ENCODE data around the gene ZC3H12D.

ZC3H12D gene

DNA sequence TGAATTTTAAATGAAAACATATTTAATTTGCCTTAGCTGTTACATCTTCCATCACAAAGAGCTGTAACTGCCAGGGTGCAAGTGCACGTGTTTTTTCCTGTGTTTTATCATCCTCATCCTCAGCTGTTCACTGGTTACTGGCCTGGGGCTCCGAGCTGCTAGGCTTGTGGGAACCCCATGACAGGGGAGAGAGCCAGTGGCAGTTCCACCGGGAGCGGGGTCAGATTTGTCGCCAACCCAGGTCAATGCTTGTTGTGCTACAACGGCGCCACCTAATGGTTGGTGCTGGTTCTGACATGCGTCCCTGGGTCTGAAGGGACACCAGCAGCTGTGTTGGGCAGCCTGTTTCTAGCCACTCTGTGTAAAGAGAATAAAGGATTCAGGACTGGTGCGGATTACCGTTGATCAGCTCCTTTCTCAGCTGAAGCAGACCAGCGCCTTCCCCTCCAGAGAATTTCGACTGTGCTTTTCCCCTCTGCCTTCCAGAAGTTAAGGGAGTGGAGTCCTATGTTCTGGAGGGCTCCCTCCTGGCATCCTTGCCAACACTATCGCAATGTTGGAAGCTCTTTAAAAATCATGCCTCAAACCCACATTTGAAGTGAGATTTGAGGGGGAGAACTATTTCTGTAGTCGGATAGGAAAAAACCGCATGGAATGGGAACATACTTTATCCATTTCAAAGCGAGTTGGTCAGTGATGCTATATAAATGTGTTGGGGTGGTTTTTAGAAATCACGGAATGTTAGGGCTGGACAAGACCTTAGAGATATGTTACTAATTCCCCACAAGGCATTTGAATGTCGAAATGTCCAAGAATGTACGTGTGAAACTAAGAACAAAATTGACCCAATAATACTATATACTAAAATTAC is 52.7 kb downstream of the ZC3H12D start:
- H3K27ac ChIP-seq: no peak overlapping the region
- H3K27me3 ChIP-seq (ENCODE audit: control insufficient read depth, insufficient read depth, low read length): no peaks in the 10 kb centered on the region
- H3K9ac ChIP-seq: no peak overlapping the region
- H3K9me3 ChIP-seq (ENCODE audit: control insufficient read depth, low read length): no peaks in the 10 kb centered on the region
- H3K36me3 ChIP-seq (ENCODE audit: control insufficient read depth, insufficient read depth, low read length): no peaks in the 10 kb centered on the region
- TF ChIP-seq, protein P1, sequence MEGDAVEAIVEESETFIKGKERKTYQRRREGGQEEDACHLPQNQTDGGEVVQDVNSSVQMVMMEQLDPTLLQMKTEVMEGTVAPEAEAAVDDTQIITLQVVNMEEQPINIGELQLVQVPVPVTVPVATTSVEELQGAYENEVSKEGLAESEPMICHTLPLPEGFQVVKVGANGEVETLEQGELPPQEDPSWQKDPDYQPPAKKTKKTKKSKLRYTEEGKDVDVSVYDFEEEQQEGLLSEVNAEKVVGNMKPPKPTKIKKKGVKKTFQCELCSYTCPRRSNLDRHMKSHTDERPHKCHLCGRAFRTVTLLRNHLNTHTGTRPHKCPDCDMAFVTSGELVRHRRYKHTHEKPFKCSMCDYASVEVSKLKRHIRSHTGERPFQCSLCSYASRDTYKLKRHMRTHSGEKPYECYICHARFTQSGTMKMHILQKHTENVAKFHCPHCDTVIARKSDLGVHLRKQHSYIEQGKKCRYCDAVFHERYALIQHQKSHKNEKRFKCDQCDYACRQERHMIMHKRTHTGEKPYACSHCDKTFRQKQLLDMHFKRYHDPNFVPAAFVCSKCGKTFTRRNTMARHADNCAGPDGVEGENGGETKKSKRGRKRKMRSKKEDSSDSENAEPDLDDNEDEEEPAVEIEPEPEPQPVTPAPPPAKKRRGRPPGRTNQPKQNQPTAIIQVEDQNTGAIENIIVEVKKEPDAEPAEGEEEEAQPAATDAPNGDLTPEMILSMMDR (IDR thresholded peaks at IDR 0.05): peak; percentile 94
- H2AFZ ChIP-seq: peak overlapping the region; percentile 61
- no peak overlapping the region for H3K4me2 ChIP-seq (ENCODE audit: low read length)
- no peaks in the 10 kb centered on the region for H3K79me2 ChIP-seq
- H3K4me3 ChIP-seq (ENCODE audit: low read depth, low read length): no peak overlapping the region
- no peaks in the 10 kb centered on the region for H3K4me1 ChIP-seq

DNA sequence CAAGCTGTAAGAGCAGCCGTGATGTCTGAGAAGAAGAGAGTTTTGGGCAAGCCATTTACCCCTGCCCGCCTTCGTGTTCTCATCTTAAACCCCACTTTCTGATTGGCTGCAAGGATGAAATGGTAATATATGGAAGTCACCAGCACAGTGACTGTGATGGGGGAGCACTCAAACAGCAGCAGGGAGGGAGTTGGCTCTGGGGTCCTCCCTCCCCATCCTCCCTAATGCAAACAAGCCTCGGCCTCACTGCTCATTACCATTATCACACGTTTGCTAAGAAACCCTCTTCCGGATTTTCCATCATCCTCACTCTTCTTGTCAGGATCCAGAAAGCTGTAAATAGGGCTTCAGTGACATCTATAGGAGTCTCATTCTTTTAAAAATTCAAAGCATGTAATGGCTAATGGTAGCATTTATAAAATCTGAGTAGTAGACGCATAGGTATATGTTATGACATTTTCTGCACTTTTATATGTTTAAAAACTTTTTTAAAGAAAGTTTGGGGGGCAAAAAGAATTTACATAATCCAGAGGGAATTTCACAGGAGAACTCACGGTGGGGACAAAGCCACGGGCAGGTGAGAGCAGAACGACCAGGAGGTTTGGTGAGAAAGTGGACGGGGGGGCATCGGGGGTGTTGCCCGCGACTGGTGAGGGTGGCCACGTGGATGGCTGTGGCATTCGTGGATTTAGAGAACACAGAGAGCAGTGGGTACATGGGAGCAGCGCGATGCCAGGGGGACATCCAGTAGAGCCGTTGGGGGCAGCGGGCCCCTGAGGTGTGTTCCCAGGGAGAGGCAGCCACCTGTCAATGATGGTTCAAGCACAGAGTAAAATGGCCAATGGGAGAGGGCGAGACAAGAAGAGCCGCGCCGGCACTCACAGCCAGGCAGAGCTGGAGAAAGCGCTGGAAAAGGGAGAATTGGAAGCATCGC is 55.1 kb downstream of the ZC3H12D start:
- Histone ChIP-seq H3K4me3 (ENCODE audit: low read depth, low read length) (no peak overlapping the region), H3K4me1 (no peaks in the 10 kb centered on the region), H3K36me3 (ENCODE audit: control insufficient read depth, insufficient read depth, low read length) (no peaks in the 10 kb centered on the region), H3K9me3 (ENCODE audit: control insufficient read depth, low read length) (no peaks in the 10 kb centered on the region), H3K27me3 (ENCODE audit: control insufficient read depth, insufficient read depth, low read length) (no peaks in the 10 kb centered on the region), H3K79me2 (no peaks in the 10 kb centered on the region), H3K9ac (no peak overlapping the region), H3K4me2 (ENCODE audit: low read length) (no peak overlapping the region), H3K27ac (no peak overlapping the region), H2AFZ (no peak overlapping the region)
- TF ChIP-seq, protein P1 (IDR thresholded peaks at IDR 0.05): no peak

DNA sequence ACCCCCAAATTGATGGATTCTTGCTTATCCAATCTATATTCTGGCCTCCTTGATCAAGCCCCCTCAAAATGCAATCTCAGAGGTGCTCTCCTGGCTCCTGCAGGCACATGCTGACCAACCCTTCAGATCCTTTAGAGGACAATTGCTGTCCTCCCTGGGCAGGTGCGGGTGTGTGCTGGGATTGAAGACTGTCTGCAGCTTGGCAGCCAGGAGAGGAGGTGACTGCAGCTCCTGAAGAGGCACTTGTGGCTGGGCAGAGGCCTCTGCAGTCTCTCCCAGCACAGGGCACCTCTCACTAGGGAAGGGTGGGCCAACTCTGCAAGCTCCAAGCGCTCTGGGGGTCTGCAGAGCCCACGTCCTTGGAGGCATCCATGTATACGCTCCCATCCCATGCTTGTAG is 56.2 kb downstream of the ZC3H12D start:
- Histone ChIP-seq H3K27me3 (ENCODE audit: control insufficient read depth, insufficient read depth, low read length) (no peaks in the 10 kb centered on the region), H3K9ac (no peak overlapping the region), H3K36me3 (ENCODE audit: control insufficient read depth, insufficient read depth, low read length) (no peaks in the 10 kb centered on the region), H3K4me1 (peaks cover 6% of the 10 kb centered on the region), H3K79me2 (no peaks in the 10 kb centered on the region), H3K27ac (no peak overlapping the region), H3K4me2 (ENCODE audit: low read length) (no peak overlapping the region), H3K9me3 (ENCODE audit: control insufficient read depth, low read length) (no peaks in the 10 kb centered on the region), H2AFZ (no peak overlapping the region), H3K4me3 (ENCODE audit: low read depth, low read length) (no peak overlapping the region)
- TF ChIP-seq, protein P1 (IDR thresholded peaks at IDR 0.05): no peak

DNA sequence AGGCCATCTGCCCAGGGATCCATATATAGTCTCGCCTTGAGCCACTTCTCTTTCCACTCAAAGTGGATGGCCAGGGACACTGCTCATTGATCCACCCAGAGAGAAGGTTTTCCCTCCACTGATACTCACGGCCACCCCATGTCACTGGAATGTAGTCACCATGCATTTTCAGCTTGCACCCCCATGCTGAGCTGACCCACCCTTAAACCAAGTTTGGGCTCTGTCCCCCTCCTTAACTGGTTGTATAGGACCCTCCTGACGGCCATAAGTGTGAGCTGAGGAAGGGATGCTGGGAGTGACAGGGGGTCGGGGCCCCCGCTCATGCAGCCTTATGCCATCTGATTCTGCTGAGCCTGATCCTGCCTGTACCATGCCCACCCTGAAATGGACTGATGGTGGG is 59.1 kb downstream of the ZC3H12D start:
- TF ChIP-seq, protein P1 (IDR thresholded peaks at IDR 0.05): no peak
- no peak overlapping the region for H3K27ac ChIP-seq
- no peaks in the 10 kb centered on the region for H3K36me3 ChIP-seq (ENCODE audit: control insufficient read depth, insufficient read depth, low read length)
- H3K4me2 ChIP-seq (ENCODE audit: low read length): no peak overlapping the region
- peaks cover 8% of the 10 kb centered on the region for H3K4me1 ChIP-seq
- H3K4me3 ChIP-seq (ENCODE audit: low read depth, low read length): no peak overlapping the region
- no peak overlapping the region for H2AFZ ChIP-seq
- H3K79me2 ChIP-seq: no peaks in the 10 kb centered on the region
- no peaks in the 10 kb centered on the region for H3K9me3 ChIP-seq (ENCODE audit: control insufficient read depth, low read length)
- H3K27me3 ChIP-seq (ENCODE audit: control insufficient read depth, insufficient read depth, low read length): no peaks in the 10 kb centered on the region
- no peak overlapping the region for H3K9ac ChIP-seq

Data from parathyroid adenoma (tissue), 2 donors.